Stimulated activated CD4-positive, alpha-beta T cell treated with anti-CD3 and anti-CD28 coated beads, Interleukin-2, amount 100 ng/mL, for 48 hours (primary cell): ENCODE measurements around the gene PHLDA3.
"Not testable (repeated sequence)": the region's sequence is repeated elsewhere in the genome, so short reads cannot be mapped to it uniquely, and the experiment has no call there.

Experiments used
- DNase-seq, 2 donors: peaks; one replicate each; pipeline ENCODE4 v3.0.0-alpha.2; 2020

PHLDA3 gene

DNA sequence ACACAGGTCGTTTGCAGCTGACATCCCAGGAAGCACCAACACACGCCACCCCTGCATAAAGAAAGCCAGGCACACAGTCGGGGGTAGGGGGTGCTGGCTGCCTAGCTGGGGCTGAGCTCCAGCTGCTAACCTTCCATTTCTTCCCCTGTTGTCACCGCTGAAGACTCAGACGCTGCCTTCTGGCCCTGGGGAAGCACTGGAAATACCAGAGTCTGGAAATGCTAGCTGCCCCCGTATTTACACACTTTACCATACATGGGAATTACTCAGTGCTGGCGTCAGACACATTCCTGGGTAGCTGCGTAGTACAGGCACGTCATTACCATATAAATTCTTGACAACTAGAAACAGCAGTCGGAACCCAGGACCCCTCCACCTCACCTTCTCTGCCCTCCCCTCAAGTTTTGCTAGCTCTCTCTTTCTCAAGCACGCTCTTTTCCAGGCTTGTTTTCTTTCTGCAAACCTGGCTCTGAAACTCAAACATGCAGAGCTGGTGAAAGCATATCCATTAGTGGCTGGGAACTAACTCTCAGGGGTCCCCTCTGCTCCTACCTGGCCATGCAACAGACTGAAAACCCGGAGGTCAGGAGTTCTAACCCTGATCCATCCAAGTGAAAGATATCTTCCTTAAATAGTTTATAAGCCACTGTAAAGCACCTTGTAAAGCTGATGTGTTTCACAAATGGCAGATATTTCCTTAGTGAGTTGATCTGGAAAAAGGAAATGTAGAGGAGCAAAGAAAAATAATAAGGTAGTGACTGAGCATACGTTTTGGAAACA is 34.6 kb upstream of the PHLDA3 start:
- DNase-seq: no peak

DNA sequence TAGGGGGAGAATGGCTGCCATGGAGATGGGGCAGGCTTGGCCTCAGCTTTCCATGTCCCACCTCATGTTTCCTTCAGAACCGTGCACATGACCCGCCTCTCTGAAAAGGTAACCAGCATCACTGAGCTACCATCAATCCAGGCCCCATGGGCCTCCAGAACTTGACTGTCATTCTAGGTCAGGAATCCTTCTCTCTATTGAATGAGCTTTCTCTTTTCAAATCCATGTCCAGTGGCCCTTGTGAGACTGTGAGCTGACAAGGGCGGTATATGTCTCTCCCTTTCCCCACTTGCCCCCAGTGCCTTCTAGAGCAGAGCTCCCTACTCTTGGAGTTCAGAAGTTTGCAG is 33.5 kb upstream of the PHLDA3 start:
- no peak for DNase-seq

DNA sequence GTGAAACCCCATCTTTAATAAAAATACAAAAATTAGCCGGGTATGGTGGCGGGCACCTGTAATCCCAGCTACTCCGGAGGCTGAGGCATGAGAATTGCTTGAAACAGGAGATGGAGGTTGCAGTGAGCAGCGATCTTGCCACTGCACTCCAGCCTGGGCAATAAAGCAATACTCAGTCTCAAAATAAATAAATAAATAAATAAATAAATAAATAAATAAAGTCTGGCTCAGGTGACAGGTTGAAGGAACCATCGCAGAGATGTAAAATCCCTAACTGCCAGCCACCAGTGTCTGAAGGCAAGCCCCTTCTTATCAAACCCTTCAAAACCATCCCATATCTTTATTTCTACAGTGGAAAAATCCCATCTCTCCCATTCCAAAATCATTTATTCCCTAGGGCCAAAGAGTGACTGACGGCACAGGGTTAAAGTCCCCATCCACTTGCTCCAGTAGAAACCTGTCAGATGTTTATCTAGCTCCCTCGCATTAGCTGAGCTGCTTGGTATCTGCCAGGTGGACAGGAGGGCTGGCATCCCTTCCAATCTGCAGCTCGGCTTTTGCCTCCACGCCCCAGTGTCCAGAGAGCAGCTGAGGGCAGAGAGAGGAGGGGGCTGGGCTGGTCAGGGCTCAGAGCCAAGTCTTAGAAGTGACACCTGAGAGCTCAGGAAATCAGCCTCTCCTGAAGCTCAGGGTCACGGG is 33.0 kb upstream of the PHLDA3 start:
- no peak for DNase-seq

DNA sequence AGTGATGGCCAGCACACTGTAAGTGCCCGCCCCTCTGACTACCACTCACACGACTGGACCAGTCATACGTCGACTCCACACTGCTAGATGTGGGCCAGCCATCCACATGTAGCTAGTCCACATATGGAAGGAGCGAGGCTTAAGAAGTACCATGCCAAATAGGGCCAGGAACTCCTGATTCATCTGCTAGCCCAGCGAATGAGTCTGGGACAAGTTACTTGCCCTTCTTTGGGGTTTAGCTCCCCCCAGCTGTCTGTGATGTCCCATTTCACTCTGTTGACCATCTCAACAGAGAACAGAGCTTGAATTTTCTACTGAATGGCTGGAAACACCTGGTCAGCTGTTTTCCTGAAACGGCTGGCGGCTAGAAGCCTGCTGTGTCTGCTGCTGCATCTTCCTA is 32.2 kb upstream of the PHLDA3 start:
- no peak for DNase-seq

DNA sequence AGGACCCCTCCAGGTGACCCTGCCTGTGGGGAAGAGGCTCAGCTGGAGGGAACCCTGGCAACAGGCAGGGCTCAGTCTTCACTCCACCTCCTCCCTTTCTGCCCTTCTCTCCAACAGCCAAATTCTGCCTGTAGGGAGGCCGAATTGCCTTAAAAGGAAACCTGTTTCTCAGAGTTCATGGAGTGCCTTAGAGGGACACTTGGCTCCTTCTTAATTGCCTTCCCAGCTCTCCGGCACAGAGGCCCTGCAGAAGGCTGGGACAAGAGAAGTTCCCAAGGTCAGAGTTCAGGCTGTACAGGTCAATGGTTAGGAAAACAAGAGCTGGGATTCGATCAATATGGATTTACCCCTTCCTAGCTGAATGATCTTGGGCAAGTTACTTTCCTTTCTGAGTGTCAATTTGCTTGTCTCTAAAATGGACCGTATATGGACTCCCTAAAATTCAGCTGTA is 31.7 kb upstream of the PHLDA3 start:
- no peak for DNase-seq

DNA sequence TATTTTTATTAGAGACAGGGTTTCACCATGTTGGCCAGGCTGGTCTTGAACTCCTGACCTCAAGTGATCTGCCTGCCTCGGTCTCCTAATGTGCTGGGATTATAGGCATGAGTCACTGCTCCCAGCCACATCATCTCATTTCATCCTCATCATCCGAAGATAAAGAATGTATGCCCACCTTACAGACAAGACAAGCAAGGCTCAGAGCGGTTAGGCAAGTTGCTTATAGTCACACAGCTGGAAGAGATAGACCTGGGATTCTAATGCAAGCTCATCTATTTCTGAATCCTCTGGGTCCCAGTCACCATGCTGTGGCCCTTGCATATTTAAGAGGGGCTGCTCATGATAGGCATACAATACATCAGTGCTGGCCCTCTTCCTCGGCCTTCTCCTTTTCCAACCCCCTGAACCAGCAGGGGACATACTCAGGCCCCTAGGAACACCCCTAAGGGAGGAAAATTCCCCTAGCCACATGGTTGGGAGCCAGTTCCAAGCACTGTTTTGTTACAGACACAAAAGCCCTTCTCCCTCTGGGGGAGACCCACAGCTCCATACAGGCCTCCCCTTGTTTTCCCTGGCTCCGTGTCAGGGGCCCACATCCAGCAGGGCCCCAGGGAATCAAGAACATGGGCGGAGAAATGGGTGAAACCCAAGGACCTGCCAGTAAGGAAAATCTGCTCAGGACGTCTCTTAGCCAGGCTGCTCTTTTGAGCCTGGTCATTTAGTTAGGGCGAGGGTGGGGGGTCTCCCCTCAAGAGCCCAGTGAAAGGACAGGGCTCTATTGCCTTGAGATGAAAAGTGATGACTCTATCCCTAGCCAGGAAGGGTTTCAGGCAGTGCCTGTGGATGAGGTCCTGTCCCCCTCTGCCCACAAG is 31.0 kb upstream of the PHLDA3 start:
- DNase-seq: no peak

DNA sequence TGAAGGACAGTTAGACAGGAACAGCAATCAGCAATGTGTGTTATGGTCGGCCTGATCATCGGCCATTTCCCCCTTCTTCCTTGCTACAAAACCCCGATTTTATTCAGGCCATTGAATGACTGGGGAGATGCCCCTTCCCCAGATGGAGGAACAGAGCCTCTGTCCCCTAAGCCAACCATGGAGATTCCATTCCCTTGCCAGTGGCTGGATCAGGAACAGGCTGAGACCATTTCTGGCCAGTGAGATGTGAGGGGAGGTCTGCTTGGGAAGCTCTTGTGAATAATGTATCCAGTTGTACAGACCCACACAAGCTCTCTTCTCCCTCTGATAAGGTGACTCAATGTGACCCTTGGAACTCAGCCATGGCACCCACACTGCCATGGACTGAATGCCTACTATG is 30.2 kb upstream of the PHLDA3 start:
- no peak for DNase-seq

DNA sequence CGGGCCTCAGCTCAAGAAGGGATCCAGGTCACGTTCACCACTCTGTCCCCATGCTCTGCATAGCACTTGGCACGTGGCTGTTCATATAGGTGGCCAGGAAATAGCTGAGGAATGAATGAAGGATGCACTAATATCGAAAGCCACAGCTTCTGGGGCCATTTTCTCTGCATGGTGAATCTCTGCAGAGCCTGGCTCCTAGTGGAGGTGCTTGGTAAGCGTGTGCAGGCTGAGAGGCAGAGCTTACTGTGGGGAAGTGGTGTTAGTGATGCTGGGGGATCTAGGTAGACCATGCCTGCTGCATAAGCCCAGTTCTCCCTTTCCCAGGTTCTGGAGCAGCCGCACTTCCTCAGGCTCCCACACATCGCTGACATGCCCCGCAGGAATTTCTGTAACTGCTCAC is 29.6 kb upstream of the PHLDA3 start:
- no peak for DNase-seq

DNA sequence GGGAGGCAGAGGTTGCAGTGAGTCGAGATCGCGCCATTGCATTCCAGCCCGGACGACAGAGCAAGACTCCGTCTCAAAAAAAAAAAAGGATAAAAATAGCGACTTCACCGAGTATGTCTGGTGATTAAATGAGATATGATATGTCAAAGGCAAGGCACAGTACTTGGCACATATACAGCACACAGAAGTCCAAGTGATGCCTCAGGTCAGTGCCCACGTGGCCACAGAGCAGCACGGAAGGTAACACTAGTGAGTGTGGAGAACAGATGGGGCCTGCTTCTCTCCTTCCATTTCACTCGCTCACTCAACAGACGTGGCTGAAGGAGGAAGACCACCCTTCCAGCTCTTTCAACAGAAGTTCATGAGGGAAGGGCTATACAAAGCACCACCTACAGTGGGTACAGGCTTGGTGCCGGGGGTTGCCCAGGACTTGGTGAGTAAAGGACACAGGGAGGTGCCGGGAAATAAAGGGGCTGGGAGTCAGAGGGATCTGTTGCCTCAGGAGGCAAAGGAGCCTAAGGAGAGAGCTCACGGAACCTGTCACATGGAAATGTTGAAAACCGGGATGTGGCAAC is 29.0 kb upstream of the PHLDA3 start:
- no peak for DNase-seq

DNA sequence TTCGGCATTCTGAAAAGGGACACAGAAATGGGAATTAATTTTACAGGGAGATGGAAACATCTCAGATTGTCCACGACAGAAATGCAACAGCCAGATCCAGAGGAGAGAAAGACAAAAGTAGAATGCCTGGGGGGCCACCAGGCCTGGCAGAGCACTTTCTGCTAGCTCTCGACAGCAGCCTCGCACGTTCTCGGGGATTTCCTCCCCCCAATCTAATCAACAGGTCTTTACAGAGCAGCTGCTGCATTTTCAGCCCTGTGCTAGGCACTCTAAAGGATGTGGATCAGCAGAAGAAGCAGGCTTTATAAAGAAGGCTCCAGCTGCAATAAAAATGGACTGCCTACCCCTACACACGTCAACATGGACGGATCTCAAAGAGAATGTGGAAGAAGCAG is 27.3 kb upstream of the PHLDA3 start:
- no peak for DNase-seq

DNA sequence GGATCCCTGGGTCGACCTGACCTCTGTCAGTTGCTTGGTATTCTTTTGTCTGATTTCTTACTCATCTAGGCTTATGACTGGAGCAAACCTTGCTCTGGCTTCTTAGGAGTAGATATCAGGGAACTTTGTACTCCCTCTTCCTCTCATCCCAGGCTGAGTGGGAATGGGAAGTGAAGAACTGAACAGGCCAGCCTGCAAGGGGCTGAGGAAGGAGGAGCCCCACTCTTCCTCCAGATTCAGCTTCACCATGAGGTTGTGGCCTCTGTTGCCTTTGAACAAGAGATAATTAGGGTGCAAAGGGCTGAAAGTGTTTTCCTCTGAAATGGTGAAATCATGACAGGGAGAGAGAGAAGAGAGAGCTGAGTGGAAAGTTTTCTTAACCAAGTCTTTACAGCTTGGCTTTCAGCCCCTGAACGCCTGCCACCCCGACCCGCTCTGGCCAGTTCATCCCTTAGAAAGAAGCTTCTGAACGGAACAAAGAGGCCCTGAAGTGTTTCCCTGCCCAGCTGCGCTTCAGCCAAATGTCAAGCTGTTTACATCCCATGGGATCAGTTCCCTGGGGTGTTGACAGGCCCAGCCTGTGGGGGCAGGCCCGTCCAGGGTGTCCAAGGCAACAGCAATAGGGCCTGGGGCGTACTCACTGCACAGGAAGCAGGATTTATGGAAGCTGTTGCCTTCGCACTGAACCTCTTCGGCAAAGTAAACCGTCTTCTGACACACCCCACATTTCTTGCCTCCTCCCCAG is 26.7 kb upstream of the PHLDA3 start:
- no peak for DNase-seq

DNA sequence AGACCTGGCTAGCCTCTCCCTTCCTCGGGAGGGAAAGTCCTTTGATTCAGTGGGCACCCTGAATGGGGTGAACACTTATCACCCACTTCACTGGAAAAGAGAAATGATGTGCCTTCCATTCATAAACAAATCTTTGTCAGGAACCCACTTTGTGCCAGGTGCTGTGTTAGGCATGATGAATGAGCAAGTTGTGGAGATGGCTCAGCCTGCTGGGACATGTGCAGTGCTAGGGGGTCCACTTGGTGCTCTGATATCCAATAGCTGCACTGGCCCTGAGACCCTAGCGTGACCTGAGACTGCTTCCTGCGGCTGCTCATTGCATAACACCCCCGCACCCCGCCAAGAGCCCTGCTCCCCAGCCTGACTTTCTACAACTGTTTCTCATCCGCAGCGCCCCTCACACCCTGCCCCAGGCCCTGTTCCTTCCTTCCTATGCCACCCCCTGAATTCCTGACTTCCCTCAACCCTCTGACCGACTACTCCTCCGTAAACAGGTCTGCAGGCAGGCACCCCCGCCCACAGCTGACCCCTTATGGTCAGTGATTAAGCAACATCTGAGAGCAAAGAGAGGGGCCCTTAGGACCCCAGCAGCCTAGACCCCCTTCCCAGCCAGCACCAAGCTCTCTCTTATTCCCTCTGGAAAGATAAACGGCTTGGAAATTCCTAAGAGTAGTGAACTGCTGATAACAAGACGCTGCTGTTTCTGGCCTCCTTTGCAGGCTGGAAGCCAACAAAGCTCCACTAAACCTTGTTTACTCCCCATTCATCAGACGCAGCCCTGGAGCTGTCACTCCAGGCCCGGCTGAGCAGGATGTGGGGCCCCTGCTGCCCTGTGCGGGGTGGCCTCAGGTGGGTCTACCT is 25.0 kb upstream of the PHLDA3 start:
- DNase-seq: no peak

DNA sequence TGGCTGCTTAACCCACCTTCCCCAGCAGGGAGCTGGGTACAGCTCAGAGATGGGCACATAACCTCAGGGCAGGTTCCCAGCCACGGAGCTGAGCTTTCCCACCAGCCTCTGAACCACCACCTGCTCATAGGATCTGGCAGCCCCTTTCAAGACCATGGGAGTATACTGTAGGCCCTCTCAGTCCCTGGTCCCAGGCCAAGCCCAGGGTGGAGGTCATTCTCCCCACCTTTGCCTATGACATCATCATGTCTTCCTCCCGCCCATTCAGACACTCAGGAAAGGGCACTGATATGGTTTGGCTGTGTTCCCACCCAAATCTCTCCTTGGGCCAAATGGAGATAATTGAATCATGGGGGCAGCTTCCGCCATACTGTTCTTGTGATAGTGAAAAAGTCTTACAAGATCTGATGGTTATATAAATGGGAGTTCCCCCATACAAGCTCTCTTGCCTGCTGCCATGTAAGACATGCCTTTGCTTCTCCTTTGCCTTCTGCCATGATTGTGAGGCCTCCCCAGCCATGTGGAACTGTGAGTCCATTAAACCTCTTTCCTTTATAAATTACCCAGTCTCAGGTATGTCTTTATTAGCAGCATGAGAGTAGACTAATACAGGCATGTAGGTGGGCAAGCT is 24.2 kb upstream of the PHLDA3 start:
- not testable (repeated sequence) for DNase-seq

DNA sequence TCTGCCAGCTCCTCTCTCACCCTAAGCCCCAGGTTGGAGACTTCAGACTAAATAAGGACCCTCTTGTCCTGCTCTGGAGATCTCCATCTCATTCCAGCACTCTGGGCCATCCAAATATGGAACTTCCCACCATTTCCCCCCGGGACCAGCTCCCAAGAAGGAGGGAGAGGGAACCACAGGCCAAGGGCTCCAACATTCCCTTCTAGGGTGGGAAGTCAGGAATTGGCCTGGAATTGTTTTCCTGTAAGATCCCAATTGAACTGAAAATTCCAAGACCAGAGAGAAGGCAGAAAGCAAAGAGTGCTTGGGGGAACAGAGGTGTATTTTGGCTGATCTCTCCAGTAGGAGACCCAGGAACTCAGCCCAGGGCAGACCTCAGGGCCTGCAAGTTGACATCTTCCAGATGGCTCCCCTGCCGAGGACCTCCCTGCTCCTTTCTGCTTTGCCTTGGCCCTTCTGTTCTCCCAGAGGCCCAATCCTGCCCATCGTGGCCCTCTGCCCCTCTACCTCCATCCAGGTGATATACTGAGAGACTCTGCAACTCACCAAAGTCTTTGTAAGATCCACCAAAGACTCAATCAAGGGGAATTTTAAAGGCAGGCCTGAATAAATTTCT is 23.0 kb upstream of the PHLDA3 start:
- DNase-seq: no peak

DNA sequence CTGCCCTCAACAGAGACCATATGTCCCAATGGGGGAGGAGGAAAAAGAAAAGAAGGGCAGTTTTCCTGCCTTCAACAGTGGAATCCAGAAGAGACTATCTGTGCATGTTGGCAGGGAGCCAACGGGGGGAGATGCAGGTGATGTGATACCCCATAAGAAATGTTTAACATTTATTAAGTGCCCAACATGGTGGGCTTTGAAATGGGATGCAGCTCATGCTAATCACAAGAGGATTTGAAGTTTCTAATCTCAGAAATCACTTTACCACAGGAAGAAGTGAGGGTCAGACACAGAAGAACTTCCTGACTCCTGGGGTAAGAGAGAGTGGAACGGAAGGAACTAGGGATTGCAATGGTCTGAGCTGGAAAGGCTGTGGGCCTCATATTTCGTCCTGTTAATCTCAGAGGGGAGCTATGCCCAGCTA is 21.7 kb upstream of the PHLDA3 start:
- no peak for DNase-seq

DNA sequence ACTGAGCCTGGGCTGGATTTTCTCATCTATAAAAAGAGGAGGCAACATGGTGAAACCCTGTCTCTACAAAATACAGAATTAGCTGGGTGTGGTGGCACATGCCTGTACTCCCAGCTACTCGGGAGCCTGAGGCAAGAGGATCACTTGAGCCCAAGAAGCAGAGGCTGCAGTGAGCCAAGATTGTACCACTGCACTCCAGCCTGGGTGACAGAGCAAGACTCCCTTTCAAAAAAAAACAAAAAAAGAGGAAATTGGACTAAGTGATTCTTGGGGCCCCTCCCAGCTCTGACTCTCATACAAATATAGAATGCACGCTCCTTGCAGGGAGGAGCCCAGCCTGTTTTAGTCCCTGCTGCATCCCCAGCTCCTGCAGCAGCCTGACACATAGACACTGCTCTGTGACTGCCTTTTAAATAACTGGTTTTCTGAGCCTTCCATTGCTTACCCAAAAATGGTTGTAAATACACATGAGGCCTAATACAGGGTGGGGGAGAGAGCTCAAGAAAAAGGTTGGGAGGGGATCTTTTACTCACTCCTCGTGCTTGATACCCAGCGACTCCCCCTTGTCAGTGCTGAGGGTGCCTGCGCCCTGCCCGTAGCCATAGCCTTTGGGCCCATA is 20.8 kb upstream of the PHLDA3 start:
- no peak for DNase-seq

DNA sequence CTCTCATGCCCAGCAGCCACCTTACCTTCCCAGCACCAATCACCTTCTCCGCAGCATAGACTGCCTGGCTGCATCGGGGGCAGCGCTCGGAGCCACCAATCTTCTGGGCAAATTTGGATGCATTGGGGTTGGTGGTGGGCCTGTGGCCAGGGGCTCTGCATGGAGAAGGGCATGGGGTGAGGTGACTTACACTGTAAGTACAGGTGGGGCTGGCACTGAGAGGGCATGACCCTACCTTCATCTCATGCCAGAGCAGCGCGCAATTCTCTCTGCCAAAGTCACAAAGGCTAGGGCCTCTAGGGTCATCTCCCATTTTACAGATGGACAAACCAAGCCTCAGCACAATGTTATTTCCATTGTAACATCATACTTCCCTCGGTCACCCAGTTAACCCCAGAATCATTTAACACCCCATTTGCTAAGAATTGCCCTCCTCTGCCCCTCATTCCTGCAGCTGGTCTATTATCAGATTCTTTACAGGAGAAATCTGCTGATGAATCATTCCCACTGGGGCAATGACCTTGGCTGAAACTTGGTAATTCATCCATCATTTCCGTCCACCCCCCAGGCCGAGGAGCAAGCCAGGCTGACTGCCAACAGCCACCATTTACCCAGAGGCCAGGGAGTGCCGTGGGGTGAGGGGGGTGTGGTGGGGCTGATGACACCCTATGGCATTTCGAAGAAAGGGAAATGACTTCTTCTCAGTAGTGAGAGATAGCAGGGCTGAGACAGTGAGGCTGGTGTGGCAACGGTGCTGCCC is 20.0 kb upstream of the PHLDA3 start:
- DNase-seq: no peak

DNA sequence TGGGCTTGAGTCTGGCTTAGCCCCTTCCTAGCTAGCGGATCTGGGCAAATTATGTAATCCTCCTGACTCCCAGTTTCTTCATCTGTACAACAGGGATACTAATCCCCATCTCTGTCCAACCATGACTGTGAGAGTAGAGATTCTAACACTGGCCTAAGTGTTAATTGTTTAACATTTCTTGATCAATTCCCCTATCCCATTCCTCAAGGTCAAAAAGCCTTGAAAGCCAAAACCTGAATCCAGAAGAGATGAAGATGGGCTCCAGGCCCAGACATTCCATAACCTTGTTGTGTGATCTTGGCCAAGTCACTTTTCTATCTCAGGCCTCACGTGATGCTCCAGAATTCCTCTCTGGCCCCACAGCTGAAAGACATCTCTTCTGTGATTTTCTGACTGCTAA is 18.8 kb upstream of the PHLDA3 start:
- no peak for DNase-seq

DNA sequence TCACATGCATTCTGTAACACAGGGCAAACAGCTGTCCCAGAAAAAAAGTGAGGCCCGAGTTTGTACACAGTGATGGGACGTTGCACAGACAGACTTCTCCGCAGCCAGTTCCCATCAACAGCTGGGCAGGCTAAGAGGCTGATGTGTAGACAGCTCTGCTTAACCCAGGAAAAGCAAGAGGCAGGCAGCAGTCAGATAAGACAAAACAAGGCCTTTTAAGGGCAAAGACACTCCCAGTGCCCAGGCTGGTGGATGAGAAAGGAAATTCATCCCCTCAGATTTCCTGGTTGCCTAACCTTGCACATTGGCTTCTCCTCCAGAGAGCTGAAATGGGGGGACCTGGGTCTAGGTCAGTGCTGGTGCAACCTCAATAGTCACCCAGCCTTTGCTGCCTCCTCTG is 17.2 kb upstream of the PHLDA3 start:
- DNase-seq: no peak
